HEK293T (cell line): ENCODE measurements around the gene GYPC.

Source experiments
- BHLHE40 ChIP-seq: fragments of 450-650 bp; IDR thresholded peaks from 2 replicates; pipeline ENCODE4 v1.6.1; 2016; ENCODE audit warnings: mild to moderate bottlenecking, moderate library complexity, borderline replicate concordance
- ELF4 ChIP-seq: fragments of 450-650 bp; IDR thresholded peaks from 2 replicates; pipeline ENCODE4 v1.6.1; 2017; ENCODE audit warnings: antibody characterized with exemption
- FOXA1 ChIP-seq: fragments of 450-650 bp; IDR thresholded peaks from 2 replicates; pipeline ENCODE4 v1.6.1; 2016; ENCODE audit warnings: mild to moderate bottlenecking
- FOXK2 ChIP-seq: fragments of 450-650 bp; IDR thresholded peaks from 2 replicates; pipeline ENCODE4 v1.6.1; 2016; ENCODE audit warnings: mild to moderate bottlenecking
- FOXM1 ChIP-seq: fragments of 450-650 bp; IDR thresholded peaks from 2 replicates; pipeline ENCODE4 v1.6.1; 2017; ENCODE audit warnings: mild to moderate bottlenecking, borderline replicate concordance
- HDGF ChIP-seq: fragments of 450-650 bp; IDR thresholded peaks from 2 replicates; pipeline ENCODE4 v1.6.1; 2017; ENCODE audit warnings: antibody characterized with exemption, borderline replicate concordance
- PKNOX1 ChIP-seq: fragments of 450-650 bp; IDR thresholded peaks from 2 replicates; pipeline ENCODE4 v1.6.1; 2016
- SP1 ChIP-seq: fragments of 450-650 bp; IDR thresholded peaks from 2 replicates; pipeline ENCODE4 v1.6.1; 2017
- SUZ12 ChIP-seq: fragments of 450-650 bp; IDR thresholded peaks from 2 replicates; pipeline ENCODE4 v1.6.1; 2016; ENCODE audit warnings: mild to moderate bottlenecking
- ZNF384 ChIP-seq: fragments of 450-650 bp; IDR thresholded peaks from 2 replicates; pipeline ENCODE4 v1.6.1; 2016

GRCh38 chr2:126645211-126645618 lies 10.7 kb upstream of the GYPC start:
- TF ChIP-seq SP1: no peak
- no peak for TF ChIP-seq HDGF
- no peak for TF ChIP-seq BHLHE40
- TF ChIP-seq FOXM1: no peak
- no peak for TF ChIP-seq FOXA1
- TF ChIP-seq ELF4: no peak
- no peak for TF ChIP-seq SUZ12
- no peak for TF ChIP-seq PKNOX1
- TF ChIP-seq FOXK2: no peak
- TF ChIP-seq ZNF384: no peak
